PC-3 (cell line): ENCODE data around the gene CNTNAP2. TPM values are rescaled to one million over a fixed set of nuclear protein-coding genes. Genes with fewer than 3 reads are reported as not detected.

ENCODE experiments used
- ATAC-seq: fragments of 200-7000 bp; cut with Tn5 transposase; 2 replicates; pipeline ENCODE4 v1.9.1; 2020; ENCODE audit warnings: mild to moderate bottlenecking, moderate library complexity
- BruUV-seq: library from RNA; stranded (reverse); fragments of 400-500 nt; replicated peaks from 2 replicates; lab custom pipeline; 2021; lab: Mats Ljungman, UMichigan
- CTCF ChIA-PET: fragments of 300-600 bp; sonication (Branson Sonifier 250); formaldehyde crosslinking; loops from one replicate; lab custom pipeline; 2022; ENCODE audit warnings: antibody characterized with exemption; lab: Charles Lee
- POLR2A ChIA-PET: fragments of 300-600 bp; sonication (Branson Sonifier 250); formaldehyde crosslinking; loops from one replicate; lab custom pipeline; 2022; ENCODE audit warnings: antibody characterized with exemption; ENCODE audit not compliant: unreplicated experiment; lab: Charles Lee
- DNase-seq: peaks from one replicate; pipeline ENCODE4 v3.0.0-alpha.2; 2015
- H2AFZ ChIP-seq: fragments of 300-600 bp; sonication (generic); 2 replicates; pipeline ENCODE4 v1.6.0; 2016; ENCODE audit warnings: antibody characterized with exemption, low read length
- H3F3A ChIP-seq: fragments of 300-600 bp; sonication (generic); one replicate; pipeline ENCODE4 v1.6.0; 2017; ENCODE audit warnings: antibody characterized with exemption, low read length, control low read depth, mild to moderate bottlenecking; ENCODE audit not compliant: unreplicated experiment
- H3K27ac ChIP-seq: fragments of 300-600 bp; sonication (generic); 2 replicates; pipeline ENCODE4 v1.5.1; 2016; ENCODE audit warnings: mild to moderate bottlenecking, low read length
- H3K27me3 ChIP-seq: fragments of 300-600 bp; sonication (generic); 2 replicates; pipeline ENCODE4 v1.6.1; 2016; ENCODE audit warnings: low read length, mixed read lengths
- H3K36me3 ChIP-seq: fragments of 300-600 bp; sonication (generic); 2 replicates; pipeline ENCODE4 v1.6.1; 2016; ENCODE audit warnings: low read depth, mixed run types, low read length, mixed read lengths
- H3K4me1 ChIP-seq: fragments of 300-600 bp; sonication (generic); 2 replicates; pipeline ENCODE4 v1.5.1; 2016; ENCODE audit warnings: low read length; ENCODE audit not compliant: insufficient read depth
- H3K4me2 ChIP-seq: fragments of 300-600 bp; sonication (generic); 2 replicates; pipeline ENCODE4 v1.6.0; 2016; ENCODE audit warnings: low read length
- H3K4me3 ChIP-seq: fragments of 300-600 bp; sonication (generic); 2 replicates; pipeline ENCODE4 v1.5.1; 2016; ENCODE audit warnings: mild to moderate bottlenecking, low read length, mixed read lengths
- H3K79me2 ChIP-seq: fragments of 300-600 bp; sonication (generic); 2 replicates; pipeline ENCODE4 v1.6.1; 2017; ENCODE audit warnings: low read length, mixed read lengths
- H3K9ac ChIP-seq: fragments of 300-600 bp; sonication (generic); 2 replicates; pipeline ENCODE4 v1.6.0; 2016; ENCODE audit warnings: mild to moderate bottlenecking, low read length
- H3K9me2 ChIP-seq: fragments of 300-600 bp; sonication (generic); replicated peaks from 2 replicates; pipeline ENCODE4 v1.6.1; 2016; ENCODE audit warnings: mixed run types, low read length, mixed read lengths
- H3K9me3 ChIP-seq: fragments of 300-600 bp; sonication (generic); 2 replicates; pipeline ENCODE4 v1.6.1; 2016; ENCODE audit warnings: low read length, mixed read lengths
- H4K20me1 ChIP-seq: fragments of 300-600 bp; sonication (generic); 2 replicates; pipeline ENCODE4 v1.6.1; 2016; ENCODE audit warnings: low read length, mixed read lengths
- EZH2 ChIP-seq: fragments of 300-600 bp; sonication (generic); IDR thresholded peaks from one replicate; pipeline ENCODE4 v1.6.1; 2017; ENCODE audit warnings: antibody characterized with exemption, mild to moderate bottlenecking, low read length; ENCODE audit not compliant: unreplicated experiment
- EZH2phosphoT487 ChIP-seq: fragments of 300-600 bp; sonication (generic); IDR thresholded peaks from 2 replicates; pipeline ENCODE4 v1.6.1; 2018; ENCODE audit warnings: mild to moderate bottlenecking, antibody characterized with exemption, low read length, borderline replicate concordance
- intact Hi-C: fragments of 100-400 bp; cut with micrococcal nuclease; formaldehyde crosslinking; loops from 2 replicates; pipeline ENCODE4 v1.9.0; 2023
- total RNA-seq: library from RNA; depleted of rRNA; stranded (reverse); fragments of >200 nt; gene quantifications from 2 replicates; pipeline ENCODE4 v1.2.3, GENCODE V29; 2014
- TF ChIP-seq, protein P1 (sequence below): fragments of 300-600 bp; sonication (generic); conservative IDR thresholded peaks from 2 replicates; pipeline ENCODE4 v1.5.1; 2017; ENCODE audit warnings: antibody characterized with exemption, low read depth, mild to moderate bottlenecking, low read length

The CNTNAP2 gene
- total RNA-seq, 1 experiment from 2014 or later: 1.5 TPM

DNA sequence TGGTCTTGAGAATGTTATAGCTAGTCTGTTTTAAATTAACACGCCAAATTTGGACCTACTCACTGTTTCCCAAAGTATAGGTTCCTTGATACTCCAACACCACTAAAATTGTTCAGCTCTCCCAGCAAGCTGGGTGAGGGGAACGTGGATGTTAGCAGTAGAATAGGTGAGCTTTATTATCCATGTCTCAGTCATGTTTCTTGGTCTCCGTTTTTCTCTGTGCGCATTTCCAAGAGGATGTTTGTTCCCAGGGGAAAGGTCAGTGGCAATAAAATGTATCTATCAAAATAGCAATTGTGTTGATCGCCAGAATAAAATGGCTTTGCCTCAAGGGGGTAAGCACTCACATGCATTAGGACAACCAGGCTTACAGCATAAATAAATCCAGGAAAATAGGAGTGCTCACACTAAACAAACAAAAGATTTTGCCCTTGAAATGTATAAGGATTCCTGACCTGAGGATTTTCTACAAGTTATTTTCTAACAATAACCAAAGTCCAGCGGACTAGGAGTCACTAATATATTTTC, 2286.9 kb downstream of the CNTNAP2 start:
- ChIA-PET POLR2A (no interaction called here), CTCF (no interaction called here)
- Histone ChIP-seq H3K4me1 (no peaks in the 10 kb centered on the region), H4K20me1 (no peaks in the 10 kb centered on the region), H3K79me2 (no peaks in the 10 kb centered on the region), H3K27ac (no peak overlapping the region), H3K9me3 (no peaks in the 10 kb centered on the region), H3F3A (no peaks in the 10 kb centered on the region), H3K9ac (no peak overlapping the region), H3K9me2 (no peaks in the 10 kb centered on the region), H3K27me3 (peaks cover 40% of the 10 kb centered on the region), H3K36me3 (no peaks in the 10 kb centered on the region), H3K4me2 (no peak overlapping the region), H3K4me3 (no peak overlapping the region), H2AFZ (no peak overlapping the region)
- TF ChIP-seq, protein P1, sequence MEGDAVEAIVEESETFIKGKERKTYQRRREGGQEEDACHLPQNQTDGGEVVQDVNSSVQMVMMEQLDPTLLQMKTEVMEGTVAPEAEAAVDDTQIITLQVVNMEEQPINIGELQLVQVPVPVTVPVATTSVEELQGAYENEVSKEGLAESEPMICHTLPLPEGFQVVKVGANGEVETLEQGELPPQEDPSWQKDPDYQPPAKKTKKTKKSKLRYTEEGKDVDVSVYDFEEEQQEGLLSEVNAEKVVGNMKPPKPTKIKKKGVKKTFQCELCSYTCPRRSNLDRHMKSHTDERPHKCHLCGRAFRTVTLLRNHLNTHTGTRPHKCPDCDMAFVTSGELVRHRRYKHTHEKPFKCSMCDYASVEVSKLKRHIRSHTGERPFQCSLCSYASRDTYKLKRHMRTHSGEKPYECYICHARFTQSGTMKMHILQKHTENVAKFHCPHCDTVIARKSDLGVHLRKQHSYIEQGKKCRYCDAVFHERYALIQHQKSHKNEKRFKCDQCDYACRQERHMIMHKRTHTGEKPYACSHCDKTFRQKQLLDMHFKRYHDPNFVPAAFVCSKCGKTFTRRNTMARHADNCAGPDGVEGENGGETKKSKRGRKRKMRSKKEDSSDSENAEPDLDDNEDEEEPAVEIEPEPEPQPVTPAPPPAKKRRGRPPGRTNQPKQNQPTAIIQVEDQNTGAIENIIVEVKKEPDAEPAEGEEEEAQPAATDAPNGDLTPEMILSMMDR: no peak
- TF ChIP-seq EZH2 (no peak), EZH2phosphoT487 (no peak)
- BruUV-seq: no TSS peak
- intact Hi-C loops: no loop called here
- ATAC-seq: no peak
- no peak for DNase-seq

DNA sequence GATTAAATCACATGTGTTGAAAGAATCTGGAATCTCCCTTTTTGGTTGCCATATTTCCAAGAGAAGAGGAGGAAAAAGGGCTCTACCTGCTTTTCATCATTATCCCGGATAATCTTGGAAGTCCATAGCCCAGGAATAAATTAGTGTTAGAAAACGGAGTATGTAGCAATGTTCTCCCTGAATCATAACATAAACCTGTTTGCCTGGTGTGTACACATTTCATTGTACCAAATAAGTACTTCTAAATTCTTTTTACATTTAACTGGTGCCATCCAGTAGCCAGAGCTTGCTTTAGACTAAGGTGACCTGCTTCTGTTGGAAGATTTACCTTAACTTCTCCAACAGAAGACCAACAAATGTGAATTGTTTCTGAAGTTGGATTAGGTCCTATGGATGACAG, 2291.7 kb downstream of the CNTNAP2 start:
- Histone ChIP-seq H3K4me1 (no peaks in the 10 kb centered on the region), H3K79me2 (no peaks in the 10 kb centered on the region), H3K4me2 (no peak overlapping the region), H3K36me3 (no peaks in the 10 kb centered on the region), H3K9ac (no peak overlapping the region), H3K27me3 (peaks cover 3% of the 10 kb centered on the region; the same call in 1 of the 2 replicates), H3K27ac (no peak overlapping the region), H3K4me3 (no peak overlapping the region), H2AFZ (no peak overlapping the region), H4K20me1 (no peaks in the 10 kb centered on the region), H3K9me2 (no peaks in the 10 kb centered on the region), H3F3A (no peaks in the 10 kb centered on the region), H3K9me3 (no peaks in the 10 kb centered on the region)
- CTCF ChIA-PET: no interaction called here
- no peak for DNase-seq
- intact Hi-C loops: no loop called here
- TF ChIP-seq EZH2 (no peak), EZH2phosphoT487 (no peak)
- TF ChIP-seq, protein P1: no peak
- no peak for ATAC-seq
- BruUV-seq: no TSS peak
- POLR2A ChIA-PET: no interaction called here

DNA sequence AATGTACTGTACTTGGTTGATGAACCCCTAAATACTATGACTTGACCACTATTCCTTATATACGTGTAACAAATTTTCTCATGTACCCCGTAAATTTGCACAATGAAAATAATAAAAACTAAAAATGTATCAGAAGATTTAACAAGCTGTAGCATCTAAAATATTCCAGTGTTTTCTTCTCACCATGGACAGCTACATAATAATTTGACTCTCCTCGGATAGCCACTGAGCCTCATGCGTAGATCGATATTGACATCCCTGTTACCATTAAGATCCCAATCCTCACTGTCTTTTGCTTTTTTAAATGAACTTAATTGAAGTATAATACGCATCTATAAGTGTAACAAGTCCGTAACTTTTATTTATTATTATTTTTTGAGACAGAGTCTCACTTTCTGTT, 2294.3 kb downstream of the CNTNAP2 start:
- no peaks in the 10 kb centered on the region for H3F3A ChIP-seq
- H3K4me3 ChIP-seq: no peak overlapping the region
- POLR2A ChIA-PET: no interaction called here
- H2AFZ ChIP-seq: no peak overlapping the region
- ATAC-seq (no peak), DNase-seq (no peak)
- H3K9me3 ChIP-seq: no peaks in the 10 kb centered on the region
- no peaks in the 10 kb centered on the region for H3K9me2 ChIP-seq
- CTCF ChIA-PET: no interaction called here
- H3K36me3 ChIP-seq: no peaks in the 10 kb centered on the region
- no peaks in the 10 kb centered on the region for H3K4me1 ChIP-seq
- H4K20me1 ChIP-seq: no peaks in the 10 kb centered on the region
- intact Hi-C loops: no loop called here
- TF ChIP-seq EZH2phosphoT487: no peak
- TF ChIP-seq, protein P1: no peak
- no peak for TF ChIP-seq EZH2
- no peaks in the 10 kb centered on the region for H3K79me2 ChIP-seq
- no TSS peak for BruUV-seq
- no peak overlapping the region for H3K27ac ChIP-seq
- H3K27me3 ChIP-seq: peaks cover 10% of the 10 kb centered on the region; the same call in 1 of the 2 replicates
- H3K9ac ChIP-seq: no peak overlapping the region
- H3K4me2 ChIP-seq: no peak overlapping the region
